Measurements from ENCODE around the gene GLRX5.

GRCh38 chr14:95494456-95494855 is 40.4 kb upstream of the GLRX5 start:
- no peak for TF ChIP-seq EZH2 (IDR thresholded peaks at IDR 0.05; ENCODE audit: low read length, missing control alignments)
- TF ChIP-seq CTCF (conservative IDR thresholded peaks at IDR 0.05 in 1 of 2, IDR thresholded peaks at IDR 0.05 in 1 of 2; ENCODE audit: low read depth in 1 of 2, low read length in 2 of 2): no peak

Data from fibroblast of lung (primary cell).